Transverse colon (tissue), 4 donors: Measurements from ENCODE around the gene IKZF1. TPM values are rescaled to one million over a fixed set of nuclear protein-coding genes. Genes with fewer than 3 reads are reported as not detected.

Source experiments
- DNase-seq: peaks from one replicate; pipeline ENCODE4 v3.0.0-alpha.2; 2019
- H3K27ac ChIP-seq, 4 donors: fragments of 200-600 bp; sonication (generic); 2 replicates each; pipeline ENCODE4 v1.5.1; 2016 to 2018; ENCODE audit warnings: inconsistent platforms in 4 of 4
- H3K27me3 ChIP-seq: fragments of 200-600 bp; sonication (generic); 2 replicates; pipeline ENCODE4 v1.5.1; 2017; ENCODE audit warnings: inconsistent platforms
- H3K36me3 ChIP-seq, 4 donors: fragments of 200-600 bp; sonication (generic); 2 replicates each; pipeline ENCODE4 v1.5.1; 2017 to 2019; ENCODE audit warnings: inconsistent platforms in 4 of 4
- H3K4me1 ChIP-seq, 4 donors: fragments of 200-600 bp; sonication (generic); 2 replicates each; pipeline ENCODE4 v1.5.1; 2017 to 2020; ENCODE audit warnings: inconsistent platforms in 4 of 4
- H3K4me3 ChIP-seq, 4 donors: fragments of 200-600 bp; sonication (generic); 1 replicate in 1 of 4; 2 replicates in 3 of 4; pipeline versions ENCODE4 v1.5.1 to v1.6.1; 2017 to 2019; ENCODE audit warnings: inconsistent platforms in 4 of 4
- H3K9me3 ChIP-seq, 2 donors: fragments of 200-600 bp; sonication (generic); 2 replicates each; pipeline ENCODE4 v1.5.1; 2017 to 2019; ENCODE audit warnings: inconsistent platforms in 2 of 2
- CTCF ChIP-seq, 5 experiments: fragments of 200-600 bp in 3 of 5; fragments of 450-650 bp in 2 of 5; sonication (generic) in 3 of 5; IDR thresholded peaks; 1 replicate in 2 of 5; 2 replicates in 3 of 5; pipeline ENCODE4 v1.5.1; 2016 to 2017; ENCODE audit warnings: antibody characterized with exemption in 5 of 5, inconsistent platforms in 3 of 5, mild to moderate bottlenecking in 2 of 5, moderate library complexity in 1 of 5
- EP300 ChIP-seq: sonication (generic); formaldehyde crosslinking; IDR thresholded peaks from one replicate; pipeline ENCODE4 v1.6.1; 2017; ENCODE audit warnings: antibody characterized with exemption, low read depth
- POLR2A ChIP-seq: fragments of 450-650 bp; IDR thresholded peaks from one replicate; pipeline ENCODE4 v1.6.1; 2016; ENCODE audit warnings: antibody characterized with exemption, mild to moderate bottlenecking, moderate library complexity
- POLR2AphosphoS5 ChIP-seq, 3 donors: sonication (generic); formaldehyde crosslinking; IDR thresholded peaks; one replicate each; pipeline ENCODE4 v1.6.1; 2016; ENCODE audit warnings: antibody characterized with exemption in 3 of 3
- WGBS, 2 donors: methylation state at CpG; one replicate each; pipeline ENCODE4 v1.1.5; 2018; ENCODE audit warnings: low coverage in 1 of 2; 5-methylcytosine and 5-hydroxymethylcytosine counted together
- in situ Hi-C, 4 donors: fragments of 200-750 bp; cut with MboI; loops; one replicate each; pipeline versions ENCODE4 v1.15.0 to v1.15.1; 2017; ENCODE audit warnings: low sequenced_read_pairs in 3 of 4, low pct_ligation_motif_present in 1 of 4, low pct_unique_long_range_greater_than_20kb in 1 of 4
- intact Hi-C: fragments of 100-400 bp; cut with DNase I; formaldehyde crosslinking; loops from one replicate; pipeline ENCODE4 v1.15.1; 2023; ENCODE audit warnings: low total_unique reads
- total RNA-seq, 4 donors: library from RNA; depleted of rRNA; stranded (reverse); fragments of >200 nt; gene quantifications; one replicate each; pipeline ENCODE4 v1.1.0, GENCODE V29; 2016

IKZF1 gene
- total RNA-seq, 4 donors from 2014 or later, result 9.2 to 116 (median 29.1) TPM

- H3K27ac ChIP-seq, result no peak overlapping the region
- 67 to 85% methylated on average over 5 to 8 of the region's 8 CpGs for WGBS, 2 donors
- no peak for DNase-seq
Measured at GRCh38 chr7:50298811-50299562, 5.5 kb upstream of the IKZF1 start.

GRCh38 chr7:50300336-50300735 lies 4.2 kb upstream of the IKZF1 start:
- Histone ChIP-seq H3K27ac (no peak overlapping the region), H3K27me3 (peaks cover 29% of the 10 kb centered on the region), H3K4me1 (peaks cover 0 to 2% (median 0%) of the 10 kb centered on the region in 4 donors), H3K4me3 (no peak overlapping the region), H3K36me3 (no peaks in the 10 kb centered on the region), H3K9me3 (no peaks in the 10 kb centered on the region)
- TF ChIP-seq POLR2A, result no peak
- no peak for TF ChIP-seq POLR2AphosphoS5 (IDR thresholded peaks at IDR 0.05)
- TF ChIP-seq EP300, result no peak
- TF ChIP-seq CTCF (IDR thresholded peaks at IDR 0.05), result no peak
- 67 to 78% methylated on average over 1 to 4 of the region's 4 CpGs for WGBS, 2 donors
- DNase-seq, result no peak
- in situ Hi-C loops (no loop called here), intact Hi-C loops (no loop called here)

More at GRCh38 chr7:50298811-50299562, 5.5 kb upstream of the IKZF1 start:
- Histone ChIP-seq H3K4me3 (no peak overlapping the region), H3K27me3 (peaks cover 15% of the 10 kb centered on the region), H3K36me3 (no peaks in the 10 kb centered on the region), H3K9me3 (no peaks in the 10 kb centered on the region), H3K4me1 (peaks cover 0 to 2% (median 0%) of the 10 kb centered on the region in 4 donors)
- in situ Hi-C loops (no loop called here), intact Hi-C loops (no loop called here)
- no peak for TF ChIP-seq POLR2A
- no peak for TF ChIP-seq CTCF (IDR thresholded peaks at IDR 0.05)
- no peak for TF ChIP-seq POLR2AphosphoS5 (IDR thresholded peaks at IDR 0.05)
- no peak for TF ChIP-seq EP300

- DNase-seq, result no peak
- intact Hi-C loops, result no loop called here
- TF ChIP-seq POLR2AphosphoS5 (IDR thresholded peaks at IDR 0.05) (no peak), POLR2A (no peak), EP300 (no peak), CTCF (IDR thresholded peaks at IDR 0.05) (no peak)
- Histone ChIP-seq H3K9me3 (no peaks in the 10 kb centered on the region), H3K27ac (no peak overlapping the region), H3K4me1 (peaks cover 0 to 2% (median 0%) of the 10 kb centered on the region in 4 donors), H3K4me3 (peak overlapping the region in 1 of 4 donors; percentile 36), H3K27me3 (peaks cover 49% of the 10 kb centered on the region), H3K36me3 (no peaks in the 10 kb centered on the region)
- WGBS, 2 donors, result 79 to 93% methylated on average over 19 to 28 of the region's 28 CpGs
- in situ Hi-C loops, result no loop called here
Measured at GRCh38 chr7:50302486-50303334, 1.8 kb upstream of the IKZF1 start.
